Measurements from ENCODE around the gene PKN1.
"Not testable (repeated sequence)": the region's sequence is repeated elsewhere in the genome, so short reads cannot be mapped to it uniquely, and the experiment has no call there.

Gene PKN1

DNA sequence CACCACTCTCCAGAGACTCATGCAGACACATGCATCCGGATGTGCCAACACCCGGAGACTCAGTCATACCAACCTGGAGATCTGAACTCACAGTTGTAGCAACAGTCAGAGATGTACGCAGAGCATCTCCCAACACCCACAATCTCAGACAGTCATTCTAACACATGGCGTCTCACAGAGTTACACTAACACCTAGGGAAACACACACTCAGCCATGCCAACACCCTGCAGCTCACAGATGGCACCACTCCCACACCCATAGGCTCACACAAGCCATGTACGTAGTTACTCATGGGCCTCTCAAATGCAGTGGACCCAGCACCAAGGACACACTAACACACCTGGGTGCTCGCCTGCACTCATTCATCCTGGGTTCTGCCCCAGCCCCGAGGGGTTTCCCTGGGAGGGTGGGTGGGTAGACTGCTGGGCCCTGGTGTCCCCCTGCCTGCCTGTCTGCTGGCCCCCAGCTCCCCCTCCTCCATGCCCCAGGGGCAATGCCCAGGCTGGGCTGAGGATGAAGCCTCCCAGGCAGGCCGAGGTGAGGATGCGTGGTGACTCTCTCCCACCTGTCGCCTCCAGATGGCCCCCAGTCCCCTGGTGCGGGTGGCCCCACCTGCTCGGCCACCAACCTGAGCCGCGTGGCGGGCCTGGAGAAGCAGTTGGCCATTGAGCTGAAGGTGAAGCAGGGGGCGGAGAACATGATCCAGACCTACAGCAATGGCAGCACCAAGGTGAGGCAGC, 10.0 kb downstream of the PKN1 start:
- no peak overlapping the region for H3K4me3 ChIP-seq (ENCODE audit: low read length in 2 of 2)
- H3K4me1 ChIP-seq (ENCODE audit: control insufficient read depth in 2 of 2, insufficient read depth in 2 of 2, low read length in 2 of 2), result peaks cover 8 to 10% of the 10 kb centered on the region in 2 donors
- no peaks in the 10 kb centered on the region for H3K27me3 ChIP-seq (ENCODE audit: control insufficient read depth in 2 of 2, insufficient read depth in 2 of 2, low read length in 2 of 2)
- H3K27ac ChIP-seq (ENCODE audit: low read depth in 2 of 2, low read length in 2 of 2), result no peak overlapping the region
- H3K36me3 ChIP-seq (ENCODE audit: control insufficient read depth in 2 of 2, insufficient read depth in 2 of 2, low read length in 2 of 2), result peaks cover 21 to 38% of the 10 kb centered on the region in 2 donors
- H3K9ac ChIP-seq (ENCODE audit: low read depth in 1 of 2, low read length in 2 of 2), result no peak overlapping the region
- H3K9me3 ChIP-seq (ENCODE audit: control insufficient read depth in 2 of 2, low read length in 2 of 2), result no peaks in the 10 kb centered on the region

DNA sequence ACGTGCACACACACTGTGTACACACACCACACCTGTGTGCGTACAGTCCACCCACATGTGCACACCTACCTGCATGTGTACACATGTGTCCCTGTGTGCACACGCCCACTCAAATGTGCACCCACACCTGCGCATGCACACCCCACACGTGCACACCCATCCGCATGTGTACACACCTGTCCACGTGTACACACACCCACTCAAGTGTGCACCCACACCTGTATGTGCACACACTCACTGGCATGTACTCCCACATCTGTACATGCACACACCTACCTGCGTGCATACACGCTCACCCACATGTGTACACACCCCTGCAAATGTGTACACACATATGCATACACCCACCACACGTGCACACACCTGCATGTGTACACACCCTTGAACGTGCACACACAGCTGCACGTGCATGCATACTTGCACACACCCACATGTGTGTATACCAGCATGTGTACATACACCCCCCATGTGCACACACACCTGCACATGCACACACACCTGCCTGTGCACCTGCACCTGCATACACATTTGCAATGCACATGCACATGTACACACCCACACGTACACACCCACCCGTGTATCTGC, 10.6 kb downstream of the PKN1 start:
- H3K9ac ChIP-seq (ENCODE audit: low read depth in 1 of 2, low read length in 2 of 2), result no peak overlapping the region
- H3K9me3 ChIP-seq (ENCODE audit: control insufficient read depth in 2 of 2, low read length in 2 of 2), result no peaks in the 10 kb centered on the region
- H3K4me1 ChIP-seq (ENCODE audit: control insufficient read depth in 2 of 2, insufficient read depth in 2 of 2, low read length in 2 of 2), result peaks cover 8 to 10% of the 10 kb centered on the region in 2 donors
- H3K27ac ChIP-seq (ENCODE audit: low read depth in 2 of 2, low read length in 2 of 2), result no peak overlapping the region
- no peak overlapping the region for H3K4me3 ChIP-seq (ENCODE audit: low read length in 2 of 2)
- no peaks in the 10 kb centered on the region for H3K27me3 ChIP-seq (ENCODE audit: control insufficient read depth in 2 of 2, insufficient read depth in 2 of 2, low read length in 2 of 2)
- H3K36me3 ChIP-seq (ENCODE audit: control insufficient read depth in 2 of 2, insufficient read depth in 2 of 2, low read length in 2 of 2), result peaks cover 26 to 42% of the 10 kb centered on the region in 2 donors

DNA sequence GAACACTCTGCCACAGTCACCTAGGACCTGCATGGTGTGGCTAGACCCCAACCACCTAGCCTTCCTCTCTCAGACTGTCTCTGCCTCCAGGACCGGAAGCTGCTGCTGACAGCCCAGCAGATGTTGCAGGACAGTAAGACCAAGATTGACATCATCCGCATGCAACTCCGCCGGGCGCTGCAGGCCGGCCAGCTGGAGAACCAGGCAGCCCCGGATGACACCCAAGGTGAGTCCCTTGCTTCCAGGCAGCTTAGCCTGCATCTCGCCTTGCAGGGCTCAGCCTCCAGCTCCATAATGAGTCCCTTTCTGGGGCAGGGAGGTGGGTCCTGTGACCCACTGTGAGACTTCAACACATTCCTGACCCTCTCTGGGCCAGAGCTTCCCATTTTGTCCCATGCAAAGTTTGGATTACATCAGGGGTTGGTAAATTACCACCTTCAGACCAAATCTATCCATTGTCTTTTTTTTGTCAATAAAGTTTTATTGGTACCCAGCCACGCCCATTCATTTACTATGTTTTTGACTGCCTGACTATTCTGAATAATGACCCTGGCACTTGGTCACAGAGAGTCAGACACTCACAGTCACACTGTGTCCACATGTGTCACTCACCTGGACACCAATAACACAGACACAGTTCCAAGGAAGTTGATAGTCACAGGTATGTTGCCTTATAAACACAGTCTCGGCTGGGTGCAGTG, 13.4 kb downstream of the PKN1 start:
- H3K4me3 ChIP-seq (ENCODE audit: low read length in 2 of 2), result no peak overlapping the region
- peaks cover 34 to 53% of the 10 kb centered on the region in 2 donors for H3K36me3 ChIP-seq (ENCODE audit: control insufficient read depth in 2 of 2, insufficient read depth in 2 of 2, low read length in 2 of 2)
- H3K27me3 ChIP-seq (ENCODE audit: control insufficient read depth in 2 of 2, insufficient read depth in 2 of 2, low read length in 2 of 2), result no peaks in the 10 kb centered on the region
- H3K9ac ChIP-seq (ENCODE audit: low read depth in 1 of 2, low read length in 2 of 2), result no peak overlapping the region
- no peak overlapping the region for H3K27ac ChIP-seq (ENCODE audit: low read depth in 2 of 2, low read length in 2 of 2)
- no peaks in the 10 kb centered on the region for H3K9me3 ChIP-seq (ENCODE audit: control insufficient read depth in 2 of 2, low read length in 2 of 2)
- H3K4me1 ChIP-seq (ENCODE audit: control insufficient read depth in 2 of 2, insufficient read depth in 2 of 2, low read length in 2 of 2), result no peaks in the 10 kb centered on the region

DNA sequence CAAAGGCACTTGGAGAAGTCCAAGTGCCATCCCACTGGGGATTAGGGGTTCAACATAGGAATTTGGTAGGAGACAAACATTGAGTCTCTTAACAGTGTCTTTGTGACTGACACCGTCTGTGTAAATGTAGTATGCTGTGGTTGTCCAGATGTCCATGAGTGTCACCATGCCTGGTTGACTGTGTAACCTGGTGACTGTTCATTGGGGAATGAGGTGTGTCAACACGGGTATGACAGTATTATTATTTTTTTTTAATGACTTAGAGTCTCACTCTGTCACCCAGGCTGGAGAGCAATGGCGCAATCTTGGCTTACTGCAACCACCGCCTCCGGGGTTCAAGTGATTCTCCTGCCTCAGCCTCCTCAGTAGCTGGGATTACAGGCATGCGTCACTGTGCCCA, 16.2 kb downstream of the PKN1 start:
- Histone ChIP-seq H3K9ac (ENCODE audit: low read depth in 1 of 2, low read length in 2 of 2) (no peak overlapping the region), H3K4me3 (ENCODE audit: low read length in 2 of 2) (no peak overlapping the region), H3K27ac (ENCODE audit: low read depth in 2 of 2, low read length in 2 of 2) (no peak overlapping the region), H3K36me3 (ENCODE audit: control insufficient read depth in 2 of 2, insufficient read depth in 2 of 2, low read length in 2 of 2) (peaks cover 23 to 37% of the 10 kb centered on the region in 2 donors), H3K4me1 (ENCODE audit: control insufficient read depth in 2 of 2, insufficient read depth in 2 of 2, low read length in 2 of 2) (no peaks in the 10 kb centered on the region), H3K9me3 (ENCODE audit: control insufficient read depth in 2 of 2, low read length in 2 of 2) (no peaks in the 10 kb centered on the region), H3K27me3 (ENCODE audit: control insufficient read depth in 2 of 2, insufficient read depth in 2 of 2, low read length in 2 of 2) (no peaks in the 10 kb centered on the region)

DNA sequence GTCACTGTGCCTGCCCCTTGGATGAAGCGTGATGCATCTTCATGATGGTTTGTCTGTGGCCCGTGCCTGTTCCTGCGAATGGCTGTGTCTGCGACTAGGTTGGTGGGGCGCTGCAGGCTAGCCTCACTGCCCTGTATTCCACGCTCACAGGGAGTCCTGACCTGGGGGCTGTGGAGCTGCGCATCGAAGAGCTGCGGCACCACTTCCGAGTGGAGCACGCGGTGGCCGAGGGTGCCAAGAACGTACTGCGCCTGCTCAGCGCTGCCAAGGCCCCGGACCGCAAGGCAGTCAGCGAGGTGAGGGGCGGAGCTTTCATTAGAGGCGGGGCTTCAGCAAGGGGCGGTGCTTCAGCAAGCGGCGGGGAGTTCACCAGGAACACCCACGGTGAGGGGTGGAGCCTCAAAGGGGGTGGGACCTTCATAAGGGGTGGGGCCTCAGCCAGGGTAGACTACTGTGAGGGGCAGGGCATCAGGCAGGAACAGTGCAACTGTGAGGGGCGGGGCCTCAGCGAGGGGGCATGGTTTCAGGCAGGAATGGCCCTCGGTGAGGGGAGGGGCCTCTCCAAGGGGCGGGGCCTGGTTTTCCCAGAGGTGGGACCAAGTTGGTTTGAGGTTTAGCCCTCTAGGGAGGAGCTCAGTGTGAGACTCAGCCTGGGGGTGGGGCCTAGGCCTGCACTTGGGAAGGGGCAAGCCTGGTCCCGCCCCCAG, 17.2 kb downstream of the PKN1 start:
- no peak overlapping the region for H3K4me3 ChIP-seq (ENCODE audit: low read length in 2 of 2)
- H3K9ac ChIP-seq (ENCODE audit: low read depth in 1 of 2, low read length in 2 of 2), result no peak overlapping the region
- H3K9me3 ChIP-seq (ENCODE audit: control insufficient read depth in 2 of 2, low read length in 2 of 2), result no peaks in the 10 kb centered on the region
- H3K36me3 ChIP-seq (ENCODE audit: control insufficient read depth in 2 of 2, insufficient read depth in 2 of 2, low read length in 2 of 2), result peaks cover 20 to 32% of the 10 kb centered on the region in 2 donors
- H3K27ac ChIP-seq (ENCODE audit: low read depth in 2 of 2, low read length in 2 of 2), result no peak overlapping the region
- no peaks in the 10 kb centered on the region for H3K4me1 ChIP-seq (ENCODE audit: control insufficient read depth in 2 of 2, insufficient read depth in 2 of 2, low read length in 2 of 2)
- no peaks in the 10 kb centered on the region for H3K27me3 ChIP-seq (ENCODE audit: control insufficient read depth in 2 of 2, insufficient read depth in 2 of 2, low read length in 2 of 2)

DNA sequence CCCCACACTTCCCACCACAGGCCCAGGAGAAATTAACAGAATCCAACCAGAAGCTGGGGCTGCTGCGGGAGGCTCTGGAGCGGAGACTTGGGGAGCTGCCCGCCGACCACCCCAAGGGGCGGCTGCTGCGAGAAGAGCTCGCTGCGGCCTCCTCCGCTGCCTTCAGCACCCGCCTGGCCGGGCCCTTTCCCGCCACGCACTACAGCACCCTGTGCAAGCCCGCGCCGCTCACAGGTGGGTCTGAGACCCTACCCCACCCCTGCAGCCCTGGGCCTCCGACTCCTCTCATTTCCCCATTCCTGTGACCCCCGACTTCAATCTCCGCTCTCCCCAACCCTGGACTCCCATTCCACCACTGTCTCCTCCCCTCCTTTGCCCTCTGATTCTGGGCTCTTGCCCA, 17.8 kb downstream of the PKN1 start:
- no peaks in the 10 kb centered on the region for H3K9me3 ChIP-seq (ENCODE audit: control insufficient read depth in 2 of 2, low read length in 2 of 2)
- H3K4me3 ChIP-seq (ENCODE audit: low read length in 2 of 2), result no peak overlapping the region
- H3K9ac ChIP-seq (ENCODE audit: low read depth in 1 of 2, low read length in 2 of 2), result no peak overlapping the region
- H3K4me1 ChIP-seq (ENCODE audit: control insufficient read depth in 2 of 2, insufficient read depth in 2 of 2, low read length in 2 of 2), result no peaks in the 10 kb centered on the region
- H3K27me3 ChIP-seq (ENCODE audit: control insufficient read depth in 2 of 2, insufficient read depth in 2 of 2, low read length in 2 of 2), result no peaks in the 10 kb centered on the region
- H3K36me3 ChIP-seq (ENCODE audit: control insufficient read depth in 2 of 2, insufficient read depth in 2 of 2, low read length in 2 of 2), result peaks cover 20 to 32% of the 10 kb centered on the region in 2 donors
- H3K27ac ChIP-seq (ENCODE audit: low read depth in 2 of 2, low read length in 2 of 2), result no peak overlapping the region

DNA sequence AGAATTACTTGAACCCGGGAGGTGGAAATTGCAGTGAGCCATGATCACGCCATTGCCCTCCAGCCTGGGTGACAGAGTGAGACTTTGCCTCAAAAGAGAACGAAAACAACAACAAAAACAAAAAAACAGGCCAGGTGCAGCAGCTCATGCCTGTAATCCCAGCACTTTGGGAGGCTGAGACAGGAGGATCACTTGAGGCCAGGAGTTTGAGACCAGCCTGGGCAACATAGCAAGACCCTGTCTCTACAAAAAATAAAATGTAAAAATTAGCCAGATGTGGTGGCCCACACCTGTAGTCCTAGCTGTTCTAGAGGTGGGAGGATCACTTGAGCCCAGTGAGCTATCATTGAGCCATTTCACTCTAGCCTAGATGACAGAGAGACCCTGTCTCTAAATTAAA, 19.2 kb downstream of the PKN1 start:
- not testable (repeated sequence) for H3K27me3 ChIP-seq (ENCODE audit: control insufficient read depth in 2 of 2, insufficient read depth in 2 of 2, low read length in 2 of 2)

DNA sequence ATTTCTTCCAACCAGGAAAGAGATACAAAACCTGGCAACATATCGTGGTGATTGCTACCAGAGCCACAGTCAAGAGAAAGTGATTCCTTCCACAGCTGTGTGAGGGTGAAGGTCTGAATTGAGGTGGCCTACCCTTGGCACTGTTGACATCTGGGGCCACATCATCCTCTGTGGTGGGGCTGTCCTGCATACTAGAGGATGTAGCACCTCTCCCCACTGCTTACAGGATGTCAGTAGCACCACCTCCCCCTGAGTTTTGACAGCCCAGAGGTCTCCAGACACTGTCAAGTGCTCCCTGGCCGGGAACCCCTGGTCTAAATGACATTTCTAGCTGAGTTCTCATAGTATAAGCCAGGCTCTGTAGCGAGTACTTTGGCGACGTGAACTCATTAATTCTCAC, 26.6 kb downstream of the PKN1 start:
- Histone ChIP-seq H3K36me3 (ENCODE audit: control insufficient read depth in 2 of 2, insufficient read depth in 2 of 2, low read length in 2 of 2) (peaks cover 5 to 23% of the 10 kb centered on the region in 2 donors), H3K27me3 (ENCODE audit: control insufficient read depth in 2 of 2, insufficient read depth in 2 of 2, low read length in 2 of 2) (no peaks in the 10 kb centered on the region), H3K27ac (ENCODE audit: low read depth in 2 of 2, low read length in 2 of 2) (no peak overlapping the region), H3K4me1 (ENCODE audit: control insufficient read depth in 2 of 2, insufficient read depth in 2 of 2, low read length in 2 of 2) (no peaks in the 10 kb centered on the region), H3K9me3 (ENCODE audit: control insufficient read depth in 2 of 2, low read length in 2 of 2) (no peaks in the 10 kb centered on the region), H3K9ac (ENCODE audit: low read depth in 1 of 2, low read length in 2 of 2) (no peak overlapping the region), H3K4me3 (ENCODE audit: low read length in 2 of 2) (no peak overlapping the region)

More for the DNA sequence above, 19.2 kb downstream of the PKN1 start:
- not testable (repeated sequence) for H3K9me3 ChIP-seq (ENCODE audit: control insufficient read depth in 2 of 2, low read length in 2 of 2); H3K9ac ChIP-seq (ENCODE audit: low read depth in 1 of 2, low read length in 2 of 2); H3K27ac ChIP-seq (ENCODE audit: low read depth in 2 of 2, low read length in 2 of 2); H3K4me3 ChIP-seq (ENCODE audit: low read length in 2 of 2); H3K4me1 ChIP-seq (ENCODE audit: control insufficient read depth in 2 of 2, insufficient read depth in 2 of 2, low read length in 2 of 2)
- peaks cover 13 to 19% of the 10 kb centered on the region in 2 donors for H3K36me3 ChIP-seq (ENCODE audit: control insufficient read depth in 2 of 2, insufficient read depth in 2 of 2, low read length in 2 of 2)

DNA sequence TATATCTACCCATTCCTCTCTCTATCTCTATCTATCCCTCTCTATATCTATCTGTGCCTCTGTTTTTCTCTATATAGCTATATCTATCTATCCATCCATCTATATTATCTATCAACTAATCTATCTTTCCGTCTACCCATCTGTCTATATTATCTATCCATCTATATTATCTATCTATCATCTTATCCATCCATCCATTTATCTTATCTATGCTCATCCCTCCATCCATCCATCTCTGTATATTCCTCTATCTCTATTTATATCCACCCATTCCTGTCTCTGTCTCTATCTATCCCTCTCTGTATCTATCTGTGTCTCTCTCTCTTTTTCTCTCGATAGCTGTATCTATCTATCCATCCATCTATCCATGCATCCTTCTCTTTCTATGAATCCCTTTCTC, 27.8 kb downstream of the PKN1 start:
- H3K27me3 ChIP-seq (ENCODE audit: control insufficient read depth in 2 of 2, insufficient read depth in 2 of 2, low read length in 2 of 2), result no peaks in the 10 kb centered on the region
- peaks cover 5 to 26% of the 10 kb centered on the region in 2 donors for H3K36me3 ChIP-seq (ENCODE audit: control insufficient read depth in 2 of 2, insufficient read depth in 2 of 2, low read length in 2 of 2)
- no peak overlapping the region for H3K9ac ChIP-seq (ENCODE audit: low read depth in 1 of 2, low read length in 2 of 2)

DNA sequence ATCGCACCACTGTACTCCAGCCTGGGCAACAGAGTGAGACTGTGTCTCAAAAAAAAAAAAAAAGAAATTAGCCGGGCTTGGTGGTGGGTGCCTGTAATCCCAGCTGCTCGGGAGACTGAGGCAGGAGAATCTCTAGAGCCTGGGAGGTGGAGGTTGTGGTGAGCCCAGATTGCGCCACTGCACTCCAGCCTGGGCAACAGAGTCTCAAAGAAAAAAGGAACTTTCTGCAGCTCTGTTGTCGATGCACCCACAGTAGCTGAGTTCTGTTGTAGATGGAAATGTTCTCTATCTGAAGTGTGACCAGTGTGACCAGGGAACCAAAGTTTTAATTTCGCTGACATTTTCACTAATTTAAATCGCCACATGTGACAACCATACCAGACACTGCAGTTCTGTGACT, 29.3 kb downstream of the PKN1 start:
- H3K9ac ChIP-seq (ENCODE audit: low read depth in 1 of 2, low read length in 2 of 2); H3K9me3 ChIP-seq (ENCODE audit: control insufficient read depth in 2 of 2, low read length in 2 of 2); H3K4me1 ChIP-seq (ENCODE audit: control insufficient read depth in 2 of 2, insufficient read depth in 2 of 2, low read length in 2 of 2); H3K27ac ChIP-seq (ENCODE audit: low read depth in 2 of 2, low read length in 2 of 2); H3K27me3 ChIP-seq (ENCODE audit: control insufficient read depth in 2 of 2, insufficient read depth in 2 of 2, low read length in 2 of 2); H3K4me3 ChIP-seq (ENCODE audit: low read length in 2 of 2): not testable (repeated sequence)
- H3K36me3 ChIP-seq (ENCODE audit: control insufficient read depth in 2 of 2, insufficient read depth in 2 of 2, low read length in 2 of 2), result peaks cover 5 to 26% of the 10 kb centered on the region in 2 donors

More for the DNA sequence above, 27.8 kb downstream of the PKN1 start:
- H3K4me3 ChIP-seq (ENCODE audit: low read length in 2 of 2), result no peak overlapping the region
- H3K27ac ChIP-seq (ENCODE audit: low read depth in 2 of 2, low read length in 2 of 2), result no peak overlapping the region
- no peaks in the 10 kb centered on the region for H3K4me1 ChIP-seq (ENCODE audit: control insufficient read depth in 2 of 2, insufficient read depth in 2 of 2, low read length in 2 of 2)
- no peaks in the 10 kb centered on the region for H3K9me3 ChIP-seq (ENCODE audit: control insufficient read depth in 2 of 2, low read length in 2 of 2)
